Keratinocyte (primary cell): ENCODE results near the gene PRPSAP1. TPM values are rescaled to one million over a fixed set of nuclear protein-coding genes. Genes with fewer than 3 reads are reported as not detected.

Source experiments
- DNase-seq: peaks from one replicate; pipeline ENCODE4 v3.0.0-alpha.2; 2011; ENCODE audit warnings: low read depth, missing footprints, low spot score
- FAIRE-seq: peaks from 2 replicates; lab custom pipeline; 2011; peaks lifted over from hg19 to GRCh38; lab: Jason Lieb, UNC
- H2AFZ ChIP-seq: 2 replicates; pipeline ENCODE4 v1.6.0; 2012; ENCODE audit warnings: low read length, control low read depth, inconsistent platforms; ENCODE audit not compliant: control insufficient read depth
- H3K27ac ChIP-seq: 2 replicates; pipeline ENCODE4 v1.5.1; 2011; ENCODE audit warnings: low read length; ENCODE audit not compliant: control insufficient read depth, insufficient read depth
- H3K27me3 ChIP-seq: 3 replicates; pipeline ENCODE4 v1.6.0; 2011; ENCODE audit warnings: low read length; ENCODE audit not compliant: control insufficient read depth, insufficient read depth; ENCODE audit errors: extremely low read depth
- H3K36me3 ChIP-seq, 2 experiments: 2 replicates in 1 of 2; 3 replicates in 1 of 2; pipeline ENCODE4 v1.5.1; 2011; ENCODE audit warnings: low read length in 2 of 2, mild to moderate bottlenecking in 1 of 2; ENCODE audit not compliant: control insufficient read depth in 2 of 2, insufficient read depth in 2 of 2; ENCODE audit errors: extremely low read depth in 1 of 2
- H3K4me1 ChIP-seq: 3 replicates; pipeline ENCODE4 v1.5.1; 2011; ENCODE audit warnings: low read length; ENCODE audit not compliant: control insufficient read depth, insufficient read depth; ENCODE audit errors: extremely low read depth
- H3K4me2 ChIP-seq: 3 replicates; pipeline ENCODE4 v1.6.0; 2011; ENCODE audit warnings: low read depth, low read length; ENCODE audit not compliant: control insufficient read depth, insufficient read depth; ENCODE audit errors: extremely low read depth
- H3K4me3 ChIP-seq, 3 experiments: fragments of 200-600 bp in 1 of 3; sonication (generic) in 1 of 3; 2 replicates in 2 of 3; 3 replicates in 1 of 3; pipeline ENCODE4 v1.5.1; 2011 to 2016; ENCODE audit warnings: low read length in 3 of 3, mild to moderate bottlenecking in 3 of 3, control low read depth in 2 of 3, inconsistent platforms in 1 of 3, low read depth in 1 of 3, mixed read lengths in 1 of 3, mixed run types in 1 of 3, moderate library complexity in 1 of 3; ENCODE audit not compliant: control insufficient read depth in 2 of 3, insufficient read depth in 2 of 3; ENCODE audit errors: extremely low read depth in 1 of 3
- H3K79me2 ChIP-seq: 2 replicates; pipeline ENCODE4 v1.6.0; 2012; ENCODE audit warnings: low read length; ENCODE audit not compliant: control insufficient read depth, insufficient read depth
- H3K9ac ChIP-seq: 3 replicates; pipeline ENCODE4 v1.6.0; 2011; ENCODE audit warnings: low read length; ENCODE audit not compliant: control insufficient read depth, insufficient read depth; ENCODE audit errors: extremely low read depth
- H3K9me1 ChIP-seq: 3 replicates; pipeline ENCODE4 v1.6.0; 2011; ENCODE audit warnings: low read length; ENCODE audit not compliant: control insufficient read depth, insufficient read depth; ENCODE audit errors: extremely low read depth
- H3K9me3 ChIP-seq: 2 replicates; pipeline ENCODE4 v1.5.1; 2012; ENCODE audit warnings: low read depth, low read length; ENCODE audit not compliant: control insufficient read depth
- H4K20me1 ChIP-seq: 3 replicates; pipeline ENCODE4 v1.6.0; 2011; ENCODE audit warnings: low read length; ENCODE audit not compliant: control insufficient read depth, insufficient read depth; ENCODE audit errors: extremely low read depth
- EZH2 ChIP-seq: IDR thresholded peaks from one replicate; pipeline ENCODE4 v1.6.1; 2012; ENCODE audit warnings: inconsistent platforms, mild to moderate bottlenecking, low read length, moderate library complexity
- dilution Hi-C: fragments of 300-500 bp; cut with MboI; formaldehyde crosslinking; loops from one replicate; pipeline ENCODE4 v1.7.0; 2020; ENCODE audit warnings: low sequenced_read_pairs; ENCODE audit not compliant: extremely low pct_ligation_motif_present
- polyA plus RNA-seq, 5 experiments: library from polyadenylated mRNA; depleted of rRNA in 3 of 5; stranded (reverse) in 3 of 5; stranded (forward) in 1 of 5; unstranded in 1 of 5; fragments of >200 nt; gene quantifications; 1 replicate in 1 of 5; 2 replicates in 3 of 5; 3 replicates in 1 of 5; pipeline versions ENCODE4 v1.2.1 to v1.2.3, GENCODE V29; 2011 to 2012; ENCODE audit warnings: missing spikeins in 2 of 5, low read depth in 1 of 5, low replicate concordance in 1 of 5
- small RNA-seq, 3 experiments: library from RNA; depleted of rRNA; stranded (forward); fragments of <200 nt; gene quantifications; one replicate each; pipeline ENCODE3, GENCODE V24; 2012; ENCODE audit warnings: low read depth in 3 of 3, low replicate concordance in 1 of 3; ENCODE audit not compliant: insufficient read length in 3 of 3
- TF ChIP-seq, protein P1 (sequence below), 3 experiments: IDR thresholded peaks in 1 of 3; conservative IDR thresholded peaks in 1 of 3; optimal IDR thresholded peaks in 1 of 3; 2 replicates in 2 of 3; 3 replicates in 1 of 3; pipeline versions ENCODE3 to v1.5.1; 2011; ENCODE audit warnings: low read length in 3 of 3, mild to moderate bottlenecking in 3 of 3, moderate library complexity in 2 of 3, control low read depth in 1 of 3, inconsistent platforms in 1 of 3; ENCODE audit not compliant: insufficient read depth in 2 of 3; ENCODE audit errors: extremely low read depth in 1 of 3

The PRPSAP1 gene
- polyA plus RNA-seq, 1 donor (not counting 4 experiments of a cell fraction or from before 2014, with no cell fraction given), result 51.4 TPM

DNA sequence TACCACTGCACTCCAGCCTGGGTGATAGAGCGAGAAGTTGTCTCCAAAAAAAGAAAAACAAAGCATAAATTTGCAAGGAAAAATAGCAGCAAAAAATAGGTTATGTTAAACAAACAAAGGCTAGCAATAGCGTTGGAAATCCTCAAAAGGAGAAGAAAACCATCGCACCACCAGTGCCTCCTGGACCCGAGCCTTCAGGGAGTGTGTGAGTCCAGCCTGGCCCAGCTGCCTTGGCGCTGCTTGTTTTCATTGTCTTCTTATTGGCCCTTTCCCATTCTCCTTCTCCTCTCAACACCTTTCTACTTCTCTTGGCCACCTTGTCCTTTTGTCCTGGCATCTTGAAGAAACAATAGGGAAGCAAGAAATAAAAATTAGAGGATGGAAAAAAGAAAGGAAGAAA lies 93.0 kb downstream of the PRPSAP1 start:
- DNase-seq (no peak), FAIRE-seq (no peak)
- Histone ChIP-seq H3K4me1 (peaks cover 27% of the 10 kb centered on the region), H3K9me1 (no peaks in the 10 kb centered on the region), H4K20me1 (no peaks in the 10 kb centered on the region), H3K4me3 (no peak overlapping the region), H3K27me3 (no peaks in the 10 kb centered on the region), H3K4me2 (no peak overlapping the region), H3K79me2 (peaks cover under 1% of the 10 kb centered on the region), H3K9me3 (no peaks in the 10 kb centered on the region), H3K9ac (no peak overlapping the region), H2AFZ (no peak overlapping the region), H3K36me3 (no peaks in the 10 kb centered on the region), H3K27ac (no peak overlapping the region)
- TF ChIP-seq, protein P1, sequence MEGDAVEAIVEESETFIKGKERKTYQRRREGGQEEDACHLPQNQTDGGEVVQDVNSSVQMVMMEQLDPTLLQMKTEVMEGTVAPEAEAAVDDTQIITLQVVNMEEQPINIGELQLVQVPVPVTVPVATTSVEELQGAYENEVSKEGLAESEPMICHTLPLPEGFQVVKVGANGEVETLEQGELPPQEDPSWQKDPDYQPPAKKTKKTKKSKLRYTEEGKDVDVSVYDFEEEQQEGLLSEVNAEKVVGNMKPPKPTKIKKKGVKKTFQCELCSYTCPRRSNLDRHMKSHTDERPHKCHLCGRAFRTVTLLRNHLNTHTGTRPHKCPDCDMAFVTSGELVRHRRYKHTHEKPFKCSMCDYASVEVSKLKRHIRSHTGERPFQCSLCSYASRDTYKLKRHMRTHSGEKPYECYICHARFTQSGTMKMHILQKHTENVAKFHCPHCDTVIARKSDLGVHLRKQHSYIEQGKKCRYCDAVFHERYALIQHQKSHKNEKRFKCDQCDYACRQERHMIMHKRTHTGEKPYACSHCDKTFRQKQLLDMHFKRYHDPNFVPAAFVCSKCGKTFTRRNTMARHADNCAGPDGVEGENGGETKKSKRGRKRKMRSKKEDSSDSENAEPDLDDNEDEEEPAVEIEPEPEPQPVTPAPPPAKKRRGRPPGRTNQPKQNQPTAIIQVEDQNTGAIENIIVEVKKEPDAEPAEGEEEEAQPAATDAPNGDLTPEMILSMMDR (optimal IDR thresholded peaks at IDR 0.05 in 1 of 3, IDR thresholded peaks at IDR 0.05 in 1 of 3, conservative IDR thresholded peaks at IDR 0.05 in 1 of 3; ENCODE audit: extremely low read depth in 1 of 3, insufficient read depth in 2 of 3, low read length in 3 of 3), result no peak
- no peak for TF ChIP-seq EZH2
- dilution Hi-C loops, result no loop called here

DNA sequence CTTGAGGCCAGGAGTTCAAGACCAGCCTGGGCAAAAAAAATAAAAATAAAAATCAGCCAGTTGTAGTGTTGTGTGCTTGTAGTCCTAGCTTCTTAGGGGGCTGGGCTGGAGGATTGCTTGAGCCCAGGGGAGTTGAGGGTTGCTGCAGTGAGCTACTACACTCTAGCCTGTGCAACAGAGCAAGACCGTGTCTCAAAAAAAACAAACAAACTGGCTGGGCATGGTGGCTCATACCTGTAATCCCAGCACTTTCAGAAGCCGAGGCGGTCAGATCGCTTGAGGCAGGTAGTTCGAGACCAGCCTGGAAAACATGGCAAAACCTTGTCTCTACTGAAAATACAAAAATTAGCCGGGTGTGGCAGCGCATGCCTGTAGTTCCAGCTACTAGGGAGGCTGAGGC lies 93.5 kb downstream of the PRPSAP1 start:
- no peak for FAIRE-seq
- dilution Hi-C loops, result no loop called here

More for the DNA sequence above, 93.5 kb downstream of the PRPSAP1 start:
- Histone ChIP-seq H3K4me1 (peaks cover 27% of the 10 kb centered on the region), H3K9me3 (no peaks in the 10 kb centered on the region), H4K20me1 (no peaks in the 10 kb centered on the region), H3K27me3 (no peaks in the 10 kb centered on the region), H2AFZ (no peak overlapping the region), H3K36me3 (no peaks in the 10 kb centered on the region), H3K79me2 (no peaks in the 10 kb centered on the region), H3K9me1 (no peaks in the 10 kb centered on the region), H3K4me2 (no peak overlapping the region), H3K27ac (no peak overlapping the region), H3K4me3 (no peak overlapping the region), H3K9ac (no peak overlapping the region)
- no peak for TF ChIP-seq EZH2
- TF ChIP-seq, protein P1 (optimal IDR thresholded peaks at IDR 0.05 in 1 of 3, IDR thresholded peaks at IDR 0.05 in 1 of 3, conservative IDR thresholded peaks at IDR 0.05 in 1 of 3; ENCODE audit: extremely low read depth in 1 of 3, insufficient read depth in 2 of 3, low read length in 3 of 3), result no peak
- DNase-seq, result no peak

Small RNA genes lying within 50 kb of the gene (small RNA-seq; reads per million reads assigned to genes)
- gene RF00019, result 0 reads per million in 3 experiments
- 0 to 0.67 (median 0) reads per million in 3 experiments for gene RNU6-24P

Other genes with a start within 250 kb of the PRPSAP1 start
- gene FOXJ1, start 212.7 kb downstream of the PRPSAP1 start, polyA plus RNA-seq, result 0.01 to 0.03 TPM (median 0.02 TPM) in 3 replicates
- gene RNF157, start 113.4 kb downstream of the PRPSAP1 start, polyA plus RNA-seq, result not detected in 3 replicates
- gene UBALD2, start 88.6 kb downstream of the PRPSAP1 start, polyA plus RNA-seq, result 9.4 to 33.9 TPM (median 28.7 TPM) in 3 replicates
- 1.1 to 4.8 TPM (median 1.6 TPM) in 3 replicates for gene QRICH2, start 45.6 kb downstream of the PRPSAP1 start, polyA plus RNA-seq
- 50.2 to 113 TPM (median 84.7 TPM) in 3 replicates for gene SPHK1, start 30.7 kb upstream of the PRPSAP1 start, polyA plus RNA-seq
- 8.9 to 12.3 TPM (median 10.9 TPM) in 3 replicates for gene UBE2O, start 99.2 kb upstream of the PRPSAP1 start, polyA plus RNA-seq
- not detected in 3 replicates for gene AANAT, start 113.7 kb upstream of the PRPSAP1 start, polyA plus RNA-seq
- gene RHBDF2, start 147.5 kb upstream of the PRPSAP1 start, polyA plus RNA-seq, result 14.9 to 22.6 TPM (median 20.6 TPM) in 3 replicates
- 10.3 to 26.1 TPM (median 15.3 TPM) in 3 replicates for gene CYGB, start 183.8 kb upstream of the PRPSAP1 start, polyA plus RNA-seq
- gene PRCD, start 186.1 kb upstream of the PRPSAP1 start, polyA plus RNA-seq, result 0.65 to 1.7 TPM (median 1.2 TPM) in 3 replicates
- 38.7 to 63.2 TPM (median 45.8 TPM) in 3 replicates for gene ST6GALNAC2, start 231.9 kb upstream of the PRPSAP1 start, polyA plus RNA-seq